COLO829 (cell line): ENCODE results near the gene PGAM5.
A peak's percentile ranks its signal among the peaks of the same experiment; 100 is the strongest.
"Not testable (repeated sequence)": the region's sequence is repeated elsewhere in the genome, so short reads cannot be mapped to it uniquely, and the experiment has no call there.

Source experiments
- DNase-seq: peaks from one replicate; pipeline ENCODE4 v3.0.0; 2012; ENCODE audit warnings: low spot score

The PGAM5 gene

GRCh38 chr12:132689227-132689626 lies 21.4 kb upstream of the PGAM5 start:
- DNase-seq = no peak

- DNase-seq = no peak
These were observed 20.5 kb upstream of the PGAM5 start for GRCh38 chr12:132690112-132690511.

GRCh38 chr12:132692030-132692429 lies 18.6 kb upstream of the PGAM5 start:
- DNase-seq = not testable (repeated sequence)

GRCh38 chr12:132694888-132695287 lies 15.8 kb upstream of the PGAM5 start:
- not testable (repeated sequence) for DNase-seq

- no peak for DNase-seq
These were observed 15.2 kb upstream of the PGAM5 start for GRCh38 chr12:132695431-132695830.

- no peak for DNase-seq
These were observed 12.3 kb upstream of the PGAM5 start for GRCh38 chr12:132698341-132698740.

GRCh38 chr12:132700212-132700822 lies 10.3 kb upstream of the PGAM5 start:
- DNase-seq = peak; percentile 43

- no peak for DNase-seq
These were observed 8.0 kb upstream of the PGAM5 start for GRCh38 chr12:132702640-132703039.

- DNase-seq = no peak
These were observed 7.0 kb upstream of the PGAM5 start for GRCh38 chr12:132703641-132704040.

- DNase-seq = no peak
These were observed 3.4 kb upstream of the PGAM5 start for GRCh38 chr12:132707241-132707640.

- DNase-seq = no peak
These were observed 2.5 kb upstream of the PGAM5 start for GRCh38 chr12:132708150-132708549.

GRCh38 chr12:132710043-132710404 lies 618 bp upstream of the PGAM5 start:
- no peak for DNase-seq

GRCh38 chr12:132711080-132711843 lies 620 bp downstream of the PGAM5 start:
- no peak for DNase-seq

GRCh38 chr12:132713123-132713522 lies 2.5 kb downstream of the PGAM5 start:
- no peak for DNase-seq

- no peak for DNase-seq
These were observed 5.2 kb downstream of the PGAM5 start for GRCh38 chr12:132715874-132716273.

- DNase-seq = no peak
These were observed 5.7 kb downstream of the PGAM5 start for GRCh38 chr12:132716356-132716755.

- no peak for DNase-seq
These were observed 6.4 kb downstream of the PGAM5 start for GRCh38 chr12:132717011-132717410.

GRCh38 chr12:132717531-132718387 lies 7.1 kb downstream of the PGAM5 start:
- no peak for DNase-seq

- DNase-seq = no peak
These were observed 8.0 kb downstream of the PGAM5 start for GRCh38 chr12:132718644-132719043.

- no peak for DNase-seq
These were observed 8.7 kb downstream of the PGAM5 start for GRCh38 chr12:132719141-132719953.

GRCh38 chr12:132719954-132720324 lies 9.3 kb downstream of the PGAM5 start:
- no peak for DNase-seq
